NCI-H1092 (cell line): ENCODE results near the gene ZNF407.

Source experiments
- DNase-seq: peaks from one replicate; lab custom pipeline; 2025; lab: John Stamatoyannopoulos, UW

Gene ZNF407

DNA sequence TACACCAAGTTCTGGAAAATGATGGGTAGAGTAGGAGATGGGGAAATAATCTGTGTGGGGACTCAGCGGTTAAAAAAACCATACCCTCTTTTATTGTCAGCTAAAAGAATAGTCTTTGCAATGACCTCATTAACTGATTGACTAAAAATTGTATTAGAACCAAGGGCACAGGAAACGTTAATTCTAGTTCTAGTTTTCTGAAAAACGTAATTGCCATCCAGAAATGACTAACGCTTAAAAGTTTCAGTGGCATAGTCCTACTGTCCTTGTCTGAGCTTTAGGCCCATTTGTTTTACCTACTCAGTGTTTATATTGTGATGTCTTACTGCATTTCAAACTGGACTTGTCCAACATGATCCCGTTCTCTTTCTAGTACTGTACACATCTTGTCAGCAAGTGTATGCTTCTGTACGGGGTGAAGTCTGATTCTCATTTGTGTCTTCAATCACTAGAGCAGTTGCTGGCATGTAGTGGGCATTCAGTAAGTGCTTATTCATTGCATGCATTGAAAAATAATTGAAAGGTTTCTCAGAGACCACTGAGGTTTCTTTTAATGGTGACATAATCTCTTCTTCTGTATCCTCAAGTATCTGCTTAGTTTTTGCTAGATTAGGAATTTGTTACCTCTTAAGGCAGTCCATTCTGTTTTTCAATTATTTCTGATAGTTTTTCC is 81.5 kb downstream of the ZNF407 start:
- no peak for DNase-seq

DNA sequence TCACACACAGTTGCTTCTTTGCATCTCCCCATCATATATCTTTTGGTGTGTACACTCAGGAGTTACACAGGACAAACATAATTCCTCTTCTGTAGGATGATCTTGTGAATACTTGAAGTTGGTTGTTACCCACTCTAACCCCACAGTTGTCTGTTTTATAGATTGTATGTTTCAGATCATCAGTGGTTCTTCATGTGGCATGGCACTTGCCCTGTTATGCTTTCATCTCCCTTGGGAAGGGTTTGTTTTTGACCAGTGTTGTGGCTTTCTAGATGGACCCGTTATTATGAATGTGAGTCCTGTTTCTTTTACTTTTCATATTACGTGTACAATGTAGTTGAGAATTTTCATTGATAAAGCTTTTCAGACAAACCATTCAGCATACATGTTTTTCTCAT is 82.0 kb downstream of the ZNF407 start:
- no peak for DNase-seq

GRCh38 chr18:74682141-74682990 is 84.7 kb downstream of the ZNF407 start:
- DNase-seq: no peak

- no peak for DNase-seq
Observed at GRCh38 chr18:74682991-74683297, 85.3 kb downstream of the ZNF407 start.

DNA sequence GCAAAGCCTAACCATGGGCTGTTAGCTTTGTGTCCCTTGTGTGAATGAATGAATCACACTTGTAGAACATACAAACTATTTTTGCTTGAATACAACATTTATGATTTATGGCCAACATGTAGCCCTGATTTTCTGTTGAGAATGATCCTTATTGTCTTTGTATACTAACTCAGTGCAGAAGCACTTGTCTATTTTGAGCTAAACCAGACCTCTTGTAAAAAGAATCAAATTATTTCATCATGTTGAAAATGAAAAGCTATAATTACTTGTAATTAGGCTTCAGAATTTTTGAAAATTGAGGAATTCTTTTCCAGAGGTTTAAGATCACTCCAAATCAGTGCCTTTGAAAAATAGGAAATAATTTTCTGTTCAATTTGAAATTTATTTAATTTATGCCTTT is 85.9 kb downstream of the ZNF407 start:
- no peak for DNase-seq

DNA sequence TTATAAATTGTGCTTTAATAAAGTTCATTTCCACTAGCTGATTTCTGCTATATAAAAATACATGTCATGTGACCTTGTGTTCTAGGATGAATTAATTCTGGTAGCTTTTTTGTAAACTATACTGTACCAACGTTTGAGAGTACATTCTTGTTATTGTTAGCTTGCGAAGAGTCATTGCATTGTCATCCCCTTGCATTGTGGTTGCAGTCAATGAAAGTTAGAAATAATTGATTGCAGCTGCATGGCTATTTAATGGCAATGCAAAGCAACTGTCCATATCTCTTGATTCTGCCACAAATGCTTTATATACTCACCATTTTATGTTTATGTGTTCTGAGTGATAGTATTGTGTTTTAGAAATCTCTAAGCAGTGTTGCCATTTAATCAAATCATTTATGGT is 91.6 kb downstream of the ZNF407 start:
- DNase-seq: no peak

DNA sequence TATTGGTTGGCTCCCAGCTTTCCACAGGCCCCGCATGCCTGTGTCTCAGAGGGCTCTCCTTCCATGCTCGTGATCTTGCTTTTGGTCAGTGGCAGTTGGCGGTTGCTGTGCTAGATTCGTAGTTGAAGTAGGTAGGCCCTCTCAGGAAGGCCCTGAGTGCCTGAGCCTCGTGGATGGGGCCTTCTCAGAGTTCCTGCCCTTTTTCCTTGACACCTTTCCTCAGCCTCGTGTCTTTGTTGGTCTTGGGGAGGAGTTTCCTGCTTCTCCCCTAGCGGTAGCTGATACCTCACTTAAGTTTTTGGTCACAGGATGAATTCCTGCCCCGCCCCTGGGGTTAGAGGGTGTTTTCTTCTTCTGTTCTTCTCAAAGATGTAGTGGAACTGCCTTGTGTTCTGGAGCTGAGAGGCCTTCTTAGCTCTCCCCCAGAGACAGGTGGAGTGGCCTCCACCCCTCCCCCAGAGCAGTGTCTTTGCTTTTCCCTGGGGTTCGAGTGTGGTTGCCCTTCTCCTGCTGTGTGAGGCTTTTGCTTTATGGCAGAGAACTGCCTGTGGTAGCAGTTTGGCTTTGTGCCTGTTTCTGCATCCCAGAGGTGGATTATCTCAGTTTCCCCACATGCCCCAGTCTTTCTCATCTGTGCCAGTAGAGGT is 94.8 kb downstream of the ZNF407 start:
- DNase-seq: no peak

- DNase-seq: no peak
Observed at GRCh38 chr18:74694436-74694835, 96.8 kb downstream of the ZNF407 start.

DNA sequence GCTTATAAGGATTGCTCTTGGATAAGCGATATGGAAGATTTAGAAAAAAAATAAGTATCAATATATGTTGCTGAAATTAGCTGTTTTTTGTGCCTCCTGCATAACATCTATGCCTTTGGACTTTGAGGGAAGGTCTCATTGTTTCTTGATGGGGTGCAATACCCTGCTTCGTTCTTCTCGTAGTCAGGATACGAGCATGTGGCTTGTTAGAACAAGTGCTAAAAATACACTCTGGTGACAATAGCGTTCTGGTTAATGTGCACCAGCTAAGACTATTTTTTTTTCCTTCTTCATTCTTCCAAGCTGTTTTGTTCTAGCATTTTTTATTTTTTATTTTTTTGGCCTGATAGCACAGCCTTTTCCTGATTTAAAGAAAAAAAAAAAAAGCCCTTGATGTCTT is 97.5 kb downstream of the ZNF407 start:
- no peak for DNase-seq

GRCh38 chr18:74698881-74699280 is 101.2 kb downstream of the ZNF407 start:
- DNase-seq: no peak

GRCh38 chr18:74699455-74699854 is 101.8 kb downstream of the ZNF407 start:
- no peak for DNase-seq

DNA sequence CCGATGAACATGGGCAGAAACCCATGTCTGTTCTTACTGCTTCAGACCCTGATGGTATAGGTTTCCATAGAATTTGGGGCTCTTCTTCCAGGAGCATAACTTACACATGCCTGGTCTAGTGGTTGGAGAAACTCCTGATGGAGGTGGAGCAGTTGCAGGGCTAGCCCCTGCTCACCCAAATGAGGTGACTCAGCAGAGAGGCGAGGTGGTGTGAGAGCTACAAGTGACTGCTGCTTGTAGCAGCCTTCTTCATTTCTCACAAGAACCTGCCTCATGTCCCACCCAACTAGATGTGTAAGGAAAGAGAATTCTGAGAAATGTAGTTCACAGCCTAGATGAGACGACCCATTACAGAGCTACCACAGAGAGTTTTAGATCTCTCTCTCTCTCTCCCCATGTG is 105.3 kb downstream of the ZNF407 start:
- no peak for DNase-seq

DNA sequence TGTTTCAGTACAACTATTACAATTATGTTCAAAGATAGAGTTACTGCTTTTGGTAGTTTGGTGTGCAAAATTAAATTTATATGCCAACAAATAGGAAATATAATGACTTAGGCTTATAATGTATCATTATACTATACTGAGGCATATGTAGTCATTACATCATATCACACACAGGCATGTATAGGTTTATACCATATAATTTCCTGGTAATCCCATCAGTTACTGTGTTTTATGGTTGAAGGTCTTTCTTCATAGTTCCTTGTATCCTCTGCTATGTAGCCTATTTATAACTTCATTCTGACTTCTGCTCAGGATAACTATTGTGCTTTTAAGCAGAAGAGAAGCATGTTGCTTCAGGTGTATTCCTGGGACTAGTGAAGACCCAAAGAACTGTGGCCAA is 110.5 kb downstream of the ZNF407 start:
- DNase-seq: no peak

DNA sequence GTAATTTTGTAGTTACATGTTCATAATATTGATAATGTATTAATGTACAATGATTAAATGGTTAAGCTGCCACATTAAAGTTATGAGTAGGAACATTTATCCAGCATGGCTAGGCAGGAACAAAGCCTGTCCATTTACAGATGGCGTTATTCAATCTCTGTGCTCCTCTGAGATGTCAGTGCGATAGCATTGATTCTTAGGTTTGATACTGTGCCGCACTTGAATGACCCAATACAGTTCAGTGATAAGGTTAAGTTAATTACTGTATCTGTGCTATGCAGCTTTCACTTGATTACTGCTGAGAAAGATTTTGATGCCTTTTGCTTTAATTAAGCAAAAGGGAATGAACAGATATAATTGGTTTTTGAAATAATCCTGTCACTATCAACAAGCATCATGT is 111.8 kb downstream of the ZNF407 start:
- no peak for DNase-seq

GRCh38 chr18:74714120-74714519 is 116.5 kb downstream of the ZNF407 start:
- no peak for DNase-seq

GRCh38 chr18:74714791-74715190 is 117.1 kb downstream of the ZNF407 start:
- no peak for DNase-seq

DNA sequence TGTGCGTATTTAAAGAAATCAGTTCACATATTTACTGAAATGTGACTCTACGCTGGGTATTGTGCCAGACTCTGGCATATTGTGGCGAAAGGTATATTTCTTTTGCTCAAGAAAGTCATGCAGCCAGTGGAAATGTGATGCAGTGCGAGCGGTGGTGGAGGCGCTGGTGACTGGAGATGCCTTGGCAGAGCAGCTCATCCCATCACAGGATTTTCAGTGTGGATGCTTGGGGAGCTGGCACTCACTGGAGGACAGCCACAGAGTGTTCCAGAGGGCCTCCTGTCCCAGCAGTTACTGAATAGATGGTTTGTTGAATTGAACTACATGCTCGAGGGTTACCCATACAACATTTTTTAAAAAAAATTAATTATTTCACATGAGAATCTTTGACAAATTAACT is 117.6 kb downstream of the ZNF407 start:
- DNase-seq: no peak

DNA sequence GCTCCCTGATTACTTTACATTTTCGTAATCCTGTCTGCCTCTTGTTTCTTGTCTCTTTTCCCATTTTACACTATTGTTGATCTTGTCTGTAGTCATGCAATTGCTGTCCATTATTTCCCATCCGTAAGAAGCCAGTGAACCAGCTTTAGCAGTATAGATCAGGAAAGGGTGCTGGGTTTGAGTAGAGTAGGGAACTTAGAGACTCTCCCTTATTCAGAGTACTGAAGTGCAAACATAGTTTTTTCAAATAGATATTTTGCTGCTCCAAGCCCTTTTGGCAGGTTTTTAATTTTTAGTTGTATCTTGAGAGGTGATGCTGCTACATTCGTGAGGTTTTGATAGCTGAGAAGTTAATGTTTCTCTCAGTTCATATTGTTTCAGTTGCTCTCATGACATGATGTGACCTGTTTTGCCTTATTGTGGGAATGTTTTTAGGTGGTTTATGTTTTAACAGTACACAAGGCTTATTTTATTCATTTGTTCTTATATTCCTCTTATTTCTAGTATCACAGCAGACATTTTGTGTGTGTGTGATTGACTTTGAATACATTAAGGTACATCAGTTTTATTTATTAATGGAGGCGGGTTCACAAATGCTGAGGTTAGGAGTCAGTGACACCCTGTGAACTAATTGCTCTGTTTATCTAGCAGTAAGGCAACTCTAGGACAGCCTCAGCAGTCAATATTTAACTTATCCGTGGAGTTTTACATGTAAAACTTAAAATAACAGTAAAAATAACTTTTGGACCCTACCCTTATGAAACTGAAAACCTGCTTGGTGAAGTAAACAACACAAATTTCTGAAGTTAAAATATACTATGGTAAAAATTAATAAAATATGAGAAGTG is 118.4 kb downstream of the ZNF407 start:
- no peak for DNase-seq

DNA sequence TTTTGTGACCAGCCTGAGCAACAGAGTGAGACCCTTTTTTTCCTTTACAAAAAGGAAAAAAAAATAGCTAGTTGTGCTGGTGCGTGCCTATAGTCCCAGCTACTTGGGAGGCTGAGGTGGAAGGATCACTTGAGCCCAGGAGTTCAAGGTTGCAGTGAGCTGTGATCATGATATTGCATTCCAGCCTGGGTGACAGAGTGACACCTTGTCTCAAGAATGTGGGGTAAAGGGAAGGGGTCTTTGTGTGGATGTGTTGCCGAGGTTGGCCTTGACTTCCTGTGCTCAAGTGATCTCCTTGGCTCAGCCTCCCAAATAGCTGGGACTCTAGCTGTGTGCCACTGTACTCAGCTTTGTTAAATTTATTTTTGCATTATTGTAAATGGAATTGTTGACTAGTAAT is 120.6 kb downstream of the ZNF407 start:
- DNase-seq: no peak

DNA sequence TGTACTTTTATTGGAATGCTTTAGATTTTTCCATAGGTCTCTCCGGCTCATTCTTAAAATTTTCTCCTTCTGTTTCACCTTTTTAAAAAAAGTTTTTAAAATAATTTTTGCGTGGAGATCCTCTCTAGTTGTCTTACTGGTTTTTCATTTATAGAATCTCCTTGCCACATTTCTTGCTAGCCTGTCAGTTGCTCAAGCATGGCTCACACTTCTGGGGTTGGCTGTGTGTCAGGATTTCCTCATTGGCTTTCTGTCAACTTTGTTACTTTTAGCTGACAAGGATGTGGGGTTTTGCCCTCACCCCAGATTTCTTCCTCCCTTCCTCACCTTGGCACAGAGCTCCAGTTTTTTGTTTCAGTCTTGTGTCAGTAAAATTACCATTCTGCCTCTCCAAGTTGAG is 124.6 kb downstream of the ZNF407 start:
- DNase-seq: no peak

- DNase-seq: no peak
Observed at GRCh38 chr18:74724186-74724585, 126.5 kb downstream of the ZNF407 start.

DNA sequence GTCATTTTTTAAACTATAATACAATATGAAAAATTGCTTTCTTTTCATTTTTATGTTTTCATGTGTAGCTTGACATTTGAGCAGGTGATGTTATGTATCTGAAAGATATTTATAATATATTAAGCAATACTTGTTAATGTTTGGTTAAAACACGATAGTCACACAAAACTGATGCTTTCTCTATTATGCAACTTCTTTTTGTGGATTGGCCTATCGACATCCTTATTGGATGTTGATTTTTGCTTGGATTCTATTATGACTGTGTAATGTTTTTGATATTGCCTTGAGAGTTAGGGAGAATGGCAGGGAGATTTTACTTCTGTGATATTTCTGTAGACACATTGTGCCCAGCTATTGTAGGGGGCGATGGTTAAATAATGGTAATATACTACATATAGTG is 128.0 kb downstream of the ZNF407 start:
- DNase-seq: no peak
